HL-60 (cell line): ENCODE results near the gene PDS5B.

Experiments used
- CTCF ChIP-seq: IDR thresholded peaks from one replicate; pipeline ENCODE4 v1.5.1; 2011; ENCODE audit warnings: low read length, control low read depth, inconsistent platforms; ENCODE audit not compliant: insufficient read depth
- REST ChIP-seq: IDR thresholded peaks from 2 replicates; pipeline ENCODE4 v1.6.1; 2012; ENCODE audit warnings: low read depth; ENCODE audit not compliant: insufficient replicate concordance

- TF ChIP-seq REST (no peak), CTCF (no peak)
Observed at GRCh38 chr13:32825481-32825880, 239.2 kb downstream of the PDS5B start.
